HepG2 (cell line): ENCODE results near the gene CORO7. TPM values are rescaled to one million over a fixed set of nuclear protein-coding genes. Genes with fewer than 3 reads are reported as not detected.
"Not testable (repeated sequence)": the region's sequence is repeated elsewhere in the genome, so short reads cannot be mapped to it uniquely, and the experiment has no call there.

ENCODE experiments used
- ATAC-seq: fragments of 200-7000 bp; cut with Tn5 transposase; 3 replicates; pipeline ENCODE4 v1.9.1; 2020; ENCODE audit warnings: mild to moderate bottlenecking, moderate library complexity
- BruUV-seq: library from RNA; stranded (reverse); fragments of 400-500 nt; replicated peaks from 2 replicates; lab custom pipeline; 2021; lab: Mats Ljungman, UMichigan
- CTCF ChIA-PET: fragments of 300-600 bp; formaldehyde crosslinking; extraction: SDS; loops from one replicate; lab custom pipeline; 2021; ENCODE audit warnings: low total read pairs, inconsistent platforms, low intra/inter-chr PET ratio; lab: Yijun Ruan, JAX
- POLR2A ChIA-PET: fragments of 350-600 bp; sonication (Branson Sonifier 250); formaldehyde crosslinking; loops from one replicate; lab custom pipeline; 2020; ENCODE audit warnings: antibody characterized with exemption, inconsistent platforms; lab: Yijun Ruan, JAX
- DNase-seq: peaks from one replicate; pipeline ENCODE4 v3.0.0-alpha.2; 2015; ENCODE audit warnings: low spot score
- FAIRE-seq: peaks from 3 replicates; lab custom pipeline; 2011; peaks lifted over from hg19 to GRCh38; lab: Jason Lieb, UNC
- H2AFZ ChIP-seq: one replicate; pipeline ENCODE4 v1.6.1; 2011; ENCODE audit warnings: low read length, inconsistent platforms
- H3K27ac ChIP-seq: fragments of 300-600 bp; 3 replicates; pipeline ENCODE4 v1.8.0; 2011; ENCODE audit warnings: mixed run types, mild to moderate bottlenecking, mixed read lengths, low read length, inconsistent platforms; ENCODE audit not compliant: insufficient read depth; ENCODE audit errors: extremely low read length
- H3K27me3 ChIP-seq, 2 experiments: fragments of 200-600 bp in 1 of 2; 2 replicates in 1 of 2; 3 replicates in 1 of 2; pipeline versions ENCODE4 v1.6.0 to v1.8.0; 2011; ENCODE audit warnings: low read length in 2 of 2, mild to moderate bottlenecking in 2 of 2, moderate library complexity in 2 of 2, inconsistent platforms in 1 of 2; ENCODE audit not compliant: insufficient read depth in 2 of 2, control insufficient read depth in 1 of 2
- H3K36me3 ChIP-seq, 2 experiments: fragments of 200-600 bp in 1 of 2; replicated peaks in 1 of 2; 2 replicates in 1 of 2; 3 replicates in 1 of 2; pipeline versions ENCODE4 v1.5.1 to v1.8.0; 2011; ENCODE audit warnings: low read length in 2 of 2, inconsistent platforms in 1 of 2; ENCODE audit not compliant: insufficient read depth in 2 of 2, control insufficient read depth in 1 of 2
- H3K4me1 ChIP-seq: 2 replicates; pipeline ENCODE4 v1.5.1; 2012; ENCODE audit warnings: low read length, inconsistent platforms; ENCODE audit not compliant: insufficient read depth
- H3K4me2 ChIP-seq: 2 replicates; pipeline ENCODE4 v1.6.0; 2011; ENCODE audit warnings: low read depth, low read length, inconsistent platforms
- H3K4me3 ChIP-seq, 3 experiments: fragments of 200-600 bp in 1 of 3; sonication (generic), shearing (Covaris generic) in 1 of 3; replicated peaks in 1 of 3; 2 replicates each; pipeline ENCODE4 v1.5.1; 2011 to 2016; ENCODE audit warnings: low read length in 3 of 3, inconsistent platforms in 2 of 3, low read depth in 2 of 3, mild to moderate bottlenecking in 2 of 3, control low read depth in 1 of 3, mixed read lengths in 1 of 3; ENCODE audit not compliant: insufficient read depth in 1 of 3
- H3K79me2 ChIP-seq: one replicate; pipeline ENCODE4 v1.6.1; 2011; ENCODE audit warnings: low read length, inconsistent platforms; ENCODE audit not compliant: insufficient read depth
- H3K9ac ChIP-seq: 2 replicates; pipeline ENCODE4 v1.6.0; 2011; ENCODE audit warnings: mild to moderate bottlenecking, low read depth, low read length, inconsistent platforms; ENCODE audit not compliant: insufficient read depth
- H3K9me3 ChIP-seq: 2 replicates; pipeline ENCODE4 v1.5.1; 2012; ENCODE audit warnings: mild to moderate bottlenecking, low read length
- H4K20me1 ChIP-seq: 2 replicates; pipeline ENCODE4 v1.6.0; 2011; ENCODE audit warnings: inconsistent platforms, mild to moderate bottlenecking, low read length, moderate library complexity; ENCODE audit not compliant: insufficient read depth
- ARID2 ChIP-seq: sonication (generic); formaldehyde crosslinking; IDR thresholded peaks from 2 replicates; pipeline ENCODE4 v1.8.1; 2022; ENCODE audit warnings: mild to moderate bottlenecking, missing genetic modification reagents, borderline replicate concordance
- HNF4G ChIP-seq, 2 experiments: sonication (generic) in 1 of 2; formaldehyde crosslinking in 1 of 2; IDR thresholded peaks; 2 replicates each; pipeline versions ENCODE4 v1.4.0 to v1.6.1; 2011 to 2020; ENCODE audit warnings: borderline replicate concordance in 2 of 2, low read depth in 2 of 2, mild to moderate bottlenecking in 2 of 2, low read length in 1 of 2, missing genetic modification reagents in 1 of 2, moderate library complexity in 1 of 2
- HOMEZ ChIP-seq: IDR thresholded peaks from 2 replicates; pipeline ENCODE4 v1.6.1; 2016; ENCODE audit warnings: low read depth
- PCBP2 ChIP-seq: fragments of 200-400 bp; formaldehyde crosslinking; optimal IDR thresholded peaks from 2 replicates; pipeline ENCODE3; 2018; ENCODE audit warnings: low read length, low read depth; ENCODE audit not compliant: poor library complexity, severe bottlenecking
- RBM22 ChIP-seq: fragments of 200-400 bp; formaldehyde crosslinking; optimal IDR thresholded peaks from 2 replicates; pipeline ENCODE3; 2017; ENCODE audit warnings: mild to moderate bottlenecking, low read length, moderate library complexity
- SNAI1 ChIP-seq: sonication (generic); formaldehyde crosslinking; IDR thresholded peaks from 2 replicates; pipeline ENCODE4 v1.5.0; 2020; ENCODE audit warnings: mild to moderate bottlenecking, missing genetic modification reagents, borderline replicate concordance
- SSRP1 ChIP-seq: IDR thresholded peaks from 2 replicates; pipeline ENCODE4 v1.6.1; 2016; ENCODE audit warnings: control low read depth
- SYNCRIP ChIP-seq: fragments of 200-400 bp; formaldehyde crosslinking; IDR thresholded peaks from 2 replicates; pipeline ENCODE4 v1.6.1; 2018; ENCODE audit warnings: mild to moderate bottlenecking, low read depth, low read length; ENCODE audit not compliant: insufficient read depth
- TRIM24 ChIP-seq: sonication (generic); formaldehyde crosslinking; IDR thresholded peaks from 2 replicates; pipeline ENCODE4 v1.8.0; 2022; ENCODE audit warnings: mild to moderate bottlenecking, missing genetic modification reagents
- ZNF652 ChIP-seq: IDR thresholded peaks from 2 replicates; pipeline ENCODE4 v1.6.1; 2016; ENCODE audit warnings: low read depth, borderline replicate concordance
- WGBS: methylation state at CpG from one replicate; pipeline ENCODE4 v1.1.6; 2017; ENCODE audit warnings: low lambda C conversion rate; 5-methylcytosine and 5-hydroxymethylcytosine counted together
- in situ Hi-C: cut with HindIII; loops from 2 replicates; pipeline ENCODE4 v1.10.0; 2017; ENCODE audit warnings: low pct_unique_long_range_greater_than_20kb; ENCODE audit not compliant: extremely low pct_ligation_motif_present
- intact Hi-C: fragments of 100-400 bp; cut with micrococcal nuclease; formaldehyde crosslinking; loops from one replicate; pipeline ENCODE4 v1.10.0; 2022; ENCODE audit not compliant: unreplicated experiment
- polyA plus RNA-seq, 8 experiments: library from polyadenylated mRNA; depleted of rRNA in 3 of 8; stranded (reverse) in 7 of 8; unstranded in 1 of 8; fragments of >200 nt; fragmentation: Illumina TruSeq in 4 of 8; extraction: Trizol in 4 of 8; gene quantifications; 2 replicates each; pipeline versions ENCODE4 v1.2.1 to v1.2.3, GENCODE V29; 2011 to 2016; ENCODE audit warnings: low read depth in 4 of 8, missing spikeins in 1 of 8, mixed read lengths in 1 of 8; ENCODE audit not compliant: insufficient read depth in 1 of 8
- total RNA-seq, 5 experiments: library from RNA; depleted of rRNA; stranded (reverse); fragments of >200 nt; fragmentation: Illumina TruSeq; extraction: Trizol; gene quantifications; 2 replicates each; pipeline ENCODE4 v1.2.3, GENCODE V29; 2016; ENCODE audit warnings: low read depth in 1 of 5
- TF ChIP-seq, protein P1 (sequence below): sonication (generic); formaldehyde crosslinking; conservative IDR thresholded peaks from 2 replicates; pipeline ENCODE4 v1.8.0; 2022; ENCODE audit warnings: low read depth, missing genetic modification reagents

CORO7 gene
- total and polyA plus RNA-seq, 2 of the 13 experiments (the other 11 are each of a cell fraction or from before 2014, with no cell fraction given), result 9.9 to 14.3 TPM

- ATAC-seq, H3K9me3 ChIP-seq, intact Hi-C loops, in situ Hi-C loops, FAIRE-seq, CTCF ChIA-PET, H3K27me3 ChIP-seq, H2AFZ ChIP-seq, BruUV-seq, DNase-seq: not testable (repeated sequence)
- Histone ChIP-seq H3K27ac (peak overlapping the region; percentile 88), H3K4me2 (peak overlapping the region; percentile 90), H3K9ac (peak overlapping the region; percentile 81), H3K79me2 (peaks cover 38% of the 10 kb centered on the region), H3K4me1 (peaks cover 50% of the 10 kb centered on the region), H3K36me3 (peaks cover 6 to 25% of the 10 kb centered on the region in 2 experiments; a peak in 3 of 5 replicates), H3K4me3 (peak overlapping the region in 2 of 3 experiments; percentile 5 to 74; a peak in 4 of 6 replicates), H4K20me1 (peaks cover 17% of the 10 kb centered on the region)
- 50% methylated on average over 10 of the region's 10 CpGs for WGBS
- POLR2A ChIA-PET, result interaction anchor here (0.8 to 2.7 kb wide), 5 partner anchors 20 to 73 kb away, joined by 3 to 11 read pairs (median 4); partner anchors contain the start of gene TFAP4
- TF ChIP-seq RBM22 (peak; percentile 57), PCBP2 (peak; percentile 77), SSRP1 (CRISPR knock-in tag) (peak; percentile 55; the same call in 1 of the 2 replicates)
Observed at GRCh38 chr16:4344300-4344982, 72.0 kb downstream of the CORO7 start.

DNA sequence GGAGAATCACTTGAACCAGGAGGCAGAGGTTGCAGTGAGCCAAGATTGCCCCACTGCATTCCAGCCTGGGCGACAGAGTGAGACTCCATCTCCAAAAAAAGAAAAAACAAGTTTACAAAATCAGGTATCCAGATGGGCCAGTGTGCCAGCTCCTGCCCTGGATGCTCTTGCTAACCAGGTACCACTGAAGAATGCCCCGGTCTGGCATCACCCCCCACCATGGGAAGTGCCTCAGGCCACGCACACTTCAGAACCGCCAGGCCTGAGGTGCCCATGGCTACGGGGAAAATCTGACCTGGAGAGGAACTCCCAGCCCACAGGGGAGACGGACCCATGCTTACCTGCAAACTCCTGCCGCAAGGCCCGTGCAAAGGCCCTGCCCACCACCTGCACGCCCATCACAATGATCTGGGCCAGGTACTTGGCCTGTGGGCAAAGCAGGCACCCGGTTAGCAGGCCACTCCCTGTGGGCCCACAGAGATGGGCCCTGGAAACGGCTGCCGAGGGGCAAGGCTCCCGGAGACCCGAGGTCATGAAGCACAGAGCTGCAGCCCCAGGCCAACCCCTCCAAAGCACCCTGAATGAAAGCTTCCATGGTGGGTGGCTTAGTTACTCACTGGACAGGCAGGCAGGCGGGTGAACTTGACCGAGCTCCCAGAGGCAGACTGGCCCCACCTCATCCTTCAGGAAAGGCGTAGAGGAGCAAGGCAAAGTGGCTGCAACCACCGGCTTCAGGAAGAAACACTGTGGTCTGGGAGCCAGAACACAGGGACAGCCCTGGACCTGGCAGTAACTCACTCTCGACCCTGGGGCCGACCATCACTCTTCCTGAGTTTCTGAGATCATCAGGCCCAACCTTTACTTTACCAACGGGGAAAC is 73.3 kb downstream of the CORO7 start:
- Histone ChIP-seq H3K4me1 (peaks cover 36% of the 10 kb centered on the region), H4K20me1 (peaks cover 15% of the 10 kb centered on the region), H3K4me2 (no peak overlapping the region), H3K9ac (no peak overlapping the region), H3K36me3 (peaks cover 6 to 32% of the 10 kb centered on the region in 2 experiments; a peak in 3 of 5 replicates), H2AFZ (no peak overlapping the region), H3K4me3 (no peak overlapping the region), H3K9me3 (no peaks in the 10 kb centered on the region), H3K27ac (no peak overlapping the region), H3K27me3 (no peaks in the 10 kb centered on the region), H3K79me2 (peaks cover 30% of the 10 kb centered on the region)
- FAIRE-seq (no peak), ATAC-seq (no peak), DNase-seq (no peak)
- ChIA-PET CTCF (no interaction called here), POLR2A (no interaction called here)
- BruUV-seq, result no TSS peak
- WGBS, result 90% methylated on average over 10 of the region's 21 CpGs
- in situ Hi-C loops (no loop called here), intact Hi-C loops (no loop called here)
- no peak for TF ChIP-seq TRIM24 (CRISPR knock-in tag)
- TF ChIP-seq, protein P1, sequence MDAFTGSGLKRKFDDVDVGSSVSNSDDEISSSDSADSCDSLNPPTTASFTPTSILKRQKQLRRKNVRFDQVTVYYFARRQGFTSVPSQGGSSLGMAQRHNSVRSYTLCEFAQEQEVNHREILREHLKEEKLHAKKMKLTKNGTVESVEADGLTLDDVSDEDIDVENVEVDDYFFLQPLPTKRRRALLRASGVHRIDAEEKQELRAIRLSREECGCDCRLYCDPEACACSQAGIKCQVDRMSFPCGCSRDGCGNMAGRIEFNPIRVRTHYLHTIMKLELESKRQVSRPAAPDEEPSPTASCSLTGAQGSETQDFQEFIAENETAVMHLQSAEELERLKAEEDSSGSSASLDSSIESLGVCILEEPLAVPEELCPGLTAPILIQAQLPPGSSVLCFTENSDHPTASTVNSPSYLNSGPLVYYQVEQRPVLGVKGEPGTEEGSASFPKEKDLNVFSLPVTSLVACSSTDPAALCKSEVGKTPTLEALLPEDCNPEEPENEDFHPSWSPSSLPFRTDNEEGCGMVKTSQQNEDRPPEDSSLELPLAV (CRISPR knock-in tag), result no peak
- no peak for TF ChIP-seq ZNF652 (CRISPR knock-in tag)
- no peak for TF ChIP-seq ARID2
- no peak for TF ChIP-seq SYNCRIP
- TF ChIP-seq HNF4G (IDR thresholded peaks at IDR 0.05; ENCODE audit: borderline replicate concordance, low read depth, low read length), result no peak
- no peak for TF ChIP-seq HNF4G (CRISPR knock-in tag; IDR thresholded peaks at IDR 0.05; ENCODE audit: borderline replicate concordance, low read depth)
- TF ChIP-seq SNAI1 (CRISPR knock-in tag), result no peak
- TF ChIP-seq HOMEZ (CRISPR knock-in tag), result no peak
